B cell (primary cell): ENCODE data around the gene EPHB1. TPM values are rescaled to one million over a fixed set of nuclear protein-coding genes. Genes with fewer than 3 reads are reported as not detected.

ENCODE experiments used
- ATAC-seq: fragments of 200-7000 bp; cut with Tn5 transposase; one replicate; pipeline ENCODE4 v1.10.0; 2021; ENCODE audit warnings: low read depth, mild to moderate bottlenecking, moderate number of reproducible peaks, moderate library complexity
- CTCF ChIA-PET: fragments of 350-600 bp; sonication (Branson Sonifier 250); formaldehyde crosslinking; loops from one replicate; lab custom pipeline; 2021; ENCODE audit warnings: antibody characterized with exemption, inconsistent platforms; lab: Charles Lee
- POLR2A ChIA-PET: fragments of 350-600 bp; sonication (Branson Sonifier 250); formaldehyde crosslinking; loops from one replicate; lab custom pipeline; 2021; ENCODE audit warnings: antibody characterized with exemption; lab: Charles Lee
- DNase-seq: peaks from one replicate; pipeline ENCODE4 v3.0.0; 2013
- H2AFZ ChIP-seq: 2 replicates; pipeline ENCODE4 v1.6.1; 2012; ENCODE audit warnings: mild to moderate bottlenecking, low read depth, low read length; ENCODE audit not compliant: insufficient read depth, poor library complexity, severe bottlenecking
- H3K27ac ChIP-seq, 2 donors: 1 replicate in 1 of 2; 2 replicates in 1 of 2; pipeline ENCODE4 v1.5.1; 2012 to 2013; ENCODE audit warnings: low read length in 2 of 2, mild to moderate bottlenecking in 2 of 2, moderate library complexity in 1 of 2
- H3K27me3 ChIP-seq, 4 experiments: fragments of 200-600 bp in 1 of 4; sonication (generic) in 1 of 4; replicated peaks in 1 of 4; 1 replicate in 2 of 4; 2 replicates in 2 of 4; pipeline versions ENCODE4 v1.6.1 to v1.7.0; 2013 to 2016; ENCODE audit warnings: low read length in 3 of 4, mild to moderate bottlenecking in 2 of 4, mixed read lengths in 1 of 4, moderate library complexity in 1 of 4; ENCODE audit not compliant: insufficient read depth in 4 of 4, control insufficient read depth in 3 of 4; ENCODE audit errors: control extremely low read depth in 1 of 4
- H3K36me3 ChIP-seq, 2 experiments: replicated peaks in 1 of 2; 1 replicate in 1 of 2; 2 replicates in 1 of 2; pipeline versions ENCODE4 v1.6.1 to v1.7.1; 2013; ENCODE audit warnings: low read length in 1 of 2; ENCODE audit not compliant: insufficient read depth in 2 of 2, control insufficient read depth in 1 of 2; ENCODE audit errors: control extremely low read depth in 1 of 2, extremely low read depth in 1 of 2
- H3K4me1 ChIP-seq, 2 donors: fragments of 200-600 bp in 1 of 2; sonication (generic) in 1 of 2; 1 replicate in 1 of 2; 2 replicates in 1 of 2; pipeline versions ENCODE4 v1.5.1 to v1.6.1; 2013 to 2017; ENCODE audit warnings: low read length in 2 of 2; ENCODE audit not compliant: control insufficient read depth in 2 of 2, insufficient read depth in 2 of 2
- H3K4me2 ChIP-seq: replicated peaks from 2 replicates; pipeline ENCODE3; 2012; ENCODE audit warnings: mild to moderate bottlenecking, low read depth, low read length; ENCODE audit not compliant: poor library complexity, severe bottlenecking
- H3K4me3 ChIP-seq, 5 experiments: fragments of 200-600 bp in 1 of 5; sonication (generic) in 1 of 5; 1 replicate in 3 of 5; 2 replicates in 2 of 5; pipeline versions ENCODE4 v1.5.1 to v1.7.0; 2011 to 2016; ENCODE audit warnings: low read length in 4 of 5, mild to moderate bottlenecking in 4 of 5, low read depth in 2 of 5, control low read depth in 1 of 5, moderate library complexity in 1 of 5; ENCODE audit not compliant: insufficient read depth in 1 of 5; ENCODE audit errors: control extremely low read depth in 1 of 5, extremely low read depth in 1 of 5
- H3K79me2 ChIP-seq: fragments of 200-600 bp; sonication (generic); one replicate; pipeline ENCODE4 v1.6.0; 2016; ENCODE audit warnings: low read length; ENCODE audit not compliant: control insufficient read depth, insufficient read depth
- H3K9ac ChIP-seq: fragments of 200-600 bp; sonication (generic); 2 replicates; pipeline ENCODE4 v1.6.1; 2017; ENCODE audit warnings: mild to moderate bottlenecking, low read length, moderate library complexity
- H3K9me3 ChIP-seq, 3 donors: one replicate each; pipeline versions ENCODE4 v1.6.1 to v1.7.1; 2013; ENCODE audit warnings: low read length in 2 of 3; ENCODE audit not compliant: control insufficient read depth in 2 of 3, insufficient read depth in 1 of 3; ENCODE audit errors: control extremely low read depth in 1 of 3
- H4K20me1 ChIP-seq: 2 replicates; pipeline ENCODE4 v1.6.0; 2012; ENCODE audit warnings: mild to moderate bottlenecking, low read length; ENCODE audit not compliant: insufficient read depth, control insufficient read depth, poor library complexity, severe bottlenecking
- H3K27ac Mint-ChIP-seq: one replicate; pipeline ENCODE4 v1.8.0; 2021; ENCODE audit warnings: mixed read lengths
- H3K27me3 Mint-ChIP-seq: one replicate; pipeline ENCODE4 v1.8.0; 2021; ENCODE audit warnings: mixed read lengths
- H3K4me1 Mint-ChIP-seq: one replicate; pipeline ENCODE4 v1.8.0; 2021; ENCODE audit warnings: mixed read lengths
- H3K4me3 Mint-ChIP-seq: one replicate; pipeline ENCODE4 v1.8.0; 2021; ENCODE audit warnings: mixed read lengths
- H3K9me3 Mint-ChIP-seq: one replicate; pipeline ENCODE4 v1.8.0; 2022; ENCODE audit warnings: mixed read lengths; ENCODE audit not compliant: insufficient read depth
- CTCF ChIP-seq: fragments of 200-600 bp; IDR thresholded peaks from one replicate; pipeline ENCODE4 v1.8.0; 2022; ENCODE audit warnings: antibody characterized with exemption, mild to moderate bottlenecking
- EZH2 ChIP-seq: IDR thresholded peaks from 2 replicates; pipeline ENCODE4 v1.6.1; 2012; ENCODE audit warnings: borderline replicate concordance, low read depth, mild to moderate bottlenecking, moderate library complexity, low read length; ENCODE audit not compliant: insufficient read depth, poor library complexity, severe bottlenecking
- WGBS: methylation state at CpG from one replicate; pipeline ENCODE4 v1.1.5; 2013; ENCODE audit warnings: missing lambda C conversion rate; ENCODE audit not compliant: insufficient coverage; 5-methylcytosine and 5-hydroxymethylcytosine counted together
- intact Hi-C: fragments of 100-400 bp; cut with micrococcal nuclease; formaldehyde crosslinking; loops from one replicate; pipeline ENCODE4 v1.10.0; 2022
- polyA plus RNA-seq: library from polyadenylated mRNA; depleted of rRNA; stranded (reverse); fragments of >200 nt; gene quantifications from 2 replicates; pipeline ENCODE4 v1.2.3, GENCODE V29; 2012
- total RNA-seq, 2 donors: library from RNA; stranded (reverse); fragments of 120-200 nt in 1 of 2; gene quantifications; 1 replicate in 1 of 2; 2 replicates in 1 of 2; pipeline versions ENCODE4 v1.2.3 to v1.2.4, GENCODE V29; 2013 to 2022

Gene EPHB1
- total and polyA plus RNA-seq, 2 donors (not counting 1 experiment from before 2014, with no cell fraction given): 0.01 TPM; not detected in 1

- Histone ChIP-seq H3K79me2 (no peaks in the 10 kb centered on the region), H3K9ac (no peak overlapping the region), H2AFZ (no peak overlapping the region), H3K27ac (no peak overlapping the region), H3K4me1 (no peaks in the 10 kb centered on the region), H4K20me1 (no peaks in the 10 kb centered on the region), H3K4me3 (no peak overlapping the region), H3K9me3 (peaks cover 0 to 16% (median 0%) of the 10 kb centered on the region in 3 donors), H3K27me3 (no peaks in the 10 kb centered on the region), H3K4me2 (no peak overlapping the region), H3K36me3 (no peaks in the 10 kb centered on the region)
- H3K4me3 Mint-ChIP-seq: no peak overlapping the region
- POLR2A ChIA-PET: no interaction called here
- no CpG with 5 or more reads among the region's 1 CpG for WGBS
- DNase-seq (no peak), ATAC-seq (no peak)
- CTCF ChIA-PET: no interaction called here
- no peaks in the 10 kb centered on the region for H3K27me3 Mint-ChIP-seq
- H3K27ac Mint-ChIP-seq: no peak overlapping the region
- intact Hi-C loops: no loop called here
- peaks cover 2% of the 10 kb centered on the region for H3K9me3 Mint-ChIP-seq
- TF ChIP-seq EZH2 (no peak), CTCF (no peak)
- H3K4me1 Mint-ChIP-seq: no peaks in the 10 kb centered on the region
Observed at GRCh38 chr3:134952371-134952770, 157.3 kb downstream of the EPHB1 start.

GRCh38 chr3:134955874-134956273 lies 160.8 kb downstream of the EPHB1 start:
- H3K27ac Mint-ChIP-seq: no peak overlapping the region
- Histone ChIP-seq H3K9ac (no peak overlapping the region), H4K20me1 (no peaks in the 10 kb centered on the region), H2AFZ (no peak overlapping the region), H3K4me3 (no peak overlapping the region), H3K36me3 (no peaks in the 10 kb centered on the region), H3K79me2 (no peaks in the 10 kb centered on the region), H3K27me3 (no peaks in the 10 kb centered on the region), H3K4me2 (no peak overlapping the region), H3K4me1 (no peaks in the 10 kb centered on the region), H3K9me3 (peaks cover 0 to 12% (median 0%) of the 10 kb centered on the region in 3 donors), H3K27ac (no peak overlapping the region)
- no peak for TF ChIP-seq CTCF
- TF ChIP-seq EZH2: no peak
- ChIA-PET CTCF (no interaction called here), POLR2A (no interaction called here)
- no peak overlapping the region for H3K4me3 Mint-ChIP-seq
- peaks cover 2% of the 10 kb centered on the region for H3K9me3 Mint-ChIP-seq
- ATAC-seq (no peak), DNase-seq (no peak)
- intact Hi-C loops: no loop called here
- no peaks in the 10 kb centered on the region for H3K4me1 Mint-ChIP-seq
- 45% methylated on average over 1 of the region's 2 CpGs for WGBS
- no peaks in the 10 kb centered on the region for H3K27me3 Mint-ChIP-seq
